Loucy (cell line): ENCODE results near the gene LITAFD.

Source experiments
- CTCF ChIP-seq: fragments of 200-600 bp; sonication (generic); conservative IDR thresholded peaks from 2 replicates; pipeline ENCODE4 v1.5.1; 2014; ENCODE audit warnings: mild to moderate bottlenecking, antibody characterized with exemption, low read length
- EZH2phosphoT487 ChIP-seq: fragments of 200-600 bp; IDR thresholded peaks from 2 replicates; pipeline ENCODE4 v1.6.1; 2018; ENCODE audit warnings: antibody characterized with exemption, mild to moderate bottlenecking, moderate library complexity, borderline replicate concordance

GRCh38 chr16:8869212-8869987 lies 12.8 kb upstream of the LITAFD start:
- no peak; the same call in 1 of the 2 replicates for TF ChIP-seq CTCF
- no peak for TF ChIP-seq EZH2phosphoT487
